Panc1 (cell line): ENCODE measurements around the gene OGG1. TPM values are rescaled to one million over a fixed set of nuclear protein-coding genes. Genes with fewer than 3 reads are reported as not detected.

Experiments
- ATAC-seq: fragments of 200-7000 bp; cut with Tn5 transposase; 2 replicates; pipeline ENCODE4 v1.9.1; 2020; ENCODE audit warnings: mild to moderate bottlenecking, moderate library complexity
- BruUV-seq: library from RNA; stranded (reverse); fragments of 400-500 nt; replicated peaks from 2 replicates; lab custom pipeline; 2021; lab: Mats Ljungman, UMichigan
- CTCF ChIA-PET: fragments of 300-600 bp; sonication (Branson Sonifier 250); formaldehyde crosslinking; loops from one replicate; lab custom pipeline; 2022; ENCODE audit warnings: antibody characterized with exemption; lab: Charles Lee
- POLR2A ChIA-PET: fragments of 300-600 bp; sonication (Branson Sonifier 250); formaldehyde crosslinking; loops from one replicate; lab custom pipeline; 2022; ENCODE audit warnings: antibody characterized with exemption; lab: Charles Lee
- DNase-seq: peaks from one replicate; pipeline ENCODE4 v3.0.0-alpha.2; 2010; ENCODE audit warnings: low read depth, low spot score
- H3K27ac ChIP-seq: 2 replicates; pipeline ENCODE4 v1.5.1; 2011; ENCODE audit warnings: mild to moderate bottlenecking, low read length, inconsistent platforms
- H3K27me3 ChIP-seq: fragments of 200-500 bp; sonication (Bioruptor generic); 2 replicates; pipeline ENCODE4 v1.6.0; 2014; ENCODE audit warnings: low read length, inconsistent platforms; ENCODE audit not compliant: control insufficient read depth, insufficient read depth
- H3K36me3 ChIP-seq: fragments of 200-500 bp; sonication (Bioruptor generic); 2 replicates; pipeline ENCODE4 v1.5.1; 2014; ENCODE audit warnings: inconsistent platforms, mild to moderate bottlenecking, low read length, moderate library complexity; ENCODE audit not compliant: control insufficient read depth, insufficient read depth
- H3K4me1 ChIP-seq: 2 replicates; pipeline ENCODE4 v1.5.1; 2011; ENCODE audit warnings: inconsistent platforms, mild to moderate bottlenecking, low read length, moderate library complexity; ENCODE audit not compliant: control insufficient read depth, insufficient read depth
- H3K4me3 ChIP-seq, 2 experiments: 2 replicates each; pipeline ENCODE4 v1.5.1; 2011 to 2012; ENCODE audit warnings: low read depth in 2 of 2, low read length in 2 of 2, mild to moderate bottlenecking in 2 of 2, inconsistent platforms in 1 of 2, moderate library complexity in 1 of 2
- H3K9me3 ChIP-seq: fragments of 200-500 bp; sonication (Bioruptor generic); 2 replicates; pipeline ENCODE4 v1.5.1; 2014; ENCODE audit warnings: low read depth, mild to moderate bottlenecking, inconsistent platforms, low read length, moderate library complexity; ENCODE audit not compliant: control insufficient read depth, insufficient read depth
- CTCF ChIP-seq: fragments of 450-650 bp; IDR thresholded peaks from 2 replicates; pipeline ENCODE4 v1.5.1; 2017; ENCODE audit warnings: mild to moderate bottlenecking
- POLR2AphosphoS5 ChIP-seq: IDR thresholded peaks from 2 replicates; pipeline ENCODE4 v1.6.1; 2012; ENCODE audit warnings: mild to moderate bottlenecking, low read depth, low read length, moderate library complexity
- REST ChIP-seq, 2 experiments: IDR thresholded peaks; 2 replicates each; pipeline ENCODE4 v1.6.1; 2011 to 2012; ENCODE audit warnings: low read depth in 2 of 2, control low read depth in 1 of 2, low read length in 1 of 2, mild to moderate bottlenecking in 1 of 2, moderate library complexity in 1 of 2; ENCODE audit not compliant: insufficient read depth in 1 of 2
- SIN3A ChIP-seq: IDR thresholded peaks from 2 replicates; pipeline ENCODE4 v1.6.1; 2012; ENCODE audit warnings: low read depth, mild to moderate bottlenecking, low read length, moderate library complexity, borderline replicate concordance; ENCODE audit not compliant: insufficient read depth
- TCF7L2 ChIP-seq: IDR thresholded peaks from 2 replicates; pipeline ENCODE4 v1.6.1; 2011; ENCODE audit warnings: mild to moderate bottlenecking, low read depth, low read length, inconsistent platforms
- in situ Hi-C: cut with HindIII; loops from 2 replicates; pipeline ENCODE4 v1.10.0; 2016; ENCODE audit warnings: low sequenced_read_pairs, low pct_unique_long_range_greater_than_20kb
- intact Hi-C: fragments of 100-400 bp; cut with micrococcal nuclease; formaldehyde crosslinking; loops from one replicate; pipeline ENCODE4 v1.10.0; 2022; ENCODE audit not compliant: unreplicated experiment
- total RNA-seq: library from RNA; stranded (reverse); gene quantifications from one replicate; pipeline ENCODE4 v1.2.1, GENCODE V29; 2021; ENCODE audit not compliant: unreplicated experiment

The OGG1 gene
- total RNA-seq, 1 experiment from 2014 or later: 32.5 TPM

- Histone ChIP-seq H3K4me1 (no peaks in the 10 kb centered on the region), H3K9me3 (no peaks in the 10 kb centered on the region), H3K27me3 (no peaks in the 10 kb centered on the region), H3K4me3 (no peak overlapping the region), H3K36me3 (no peaks in the 10 kb centered on the region), H3K27ac (no peak overlapping the region)
- in situ Hi-C loops (no loop called here), intact Hi-C loops (no loop called here)
- DNase-seq (no peak), ATAC-seq (no peak)
- no peak for TF ChIP-seq TCF7L2
- 0 out of 2 replicates have a peak, but pooled peaks have one; percentile 20 for TF ChIP-seq POLR2AphosphoS5
- TF ChIP-seq CTCF: no peak
- ChIA-PET CTCF (no interaction called here), POLR2A (no interaction called here)
- no TSS peak for BruUV-seq
Measured at GRCh38 chr3:9778143-9779074, 28.7 kb downstream of the OGG1 start.

GRCh38 chr3:9779075-9779593 lies 29.4 kb downstream of the OGG1 start:
- BruUV-seq: no TSS peak
- Histone ChIP-seq H3K4me3 (no peak overlapping the region), H3K9me3 (no peaks in the 10 kb centered on the region), H3K4me1 (no peaks in the 10 kb centered on the region), H3K36me3 (no peaks in the 10 kb centered on the region), H3K27ac (no peak overlapping the region), H3K27me3 (no peaks in the 10 kb centered on the region)
- POLR2A ChIA-PET: no interaction called here
- DNase-seq (no peak), ATAC-seq (no peak)
- CTCF ChIA-PET: no interaction called here
- in situ Hi-C loops (no loop called here), intact Hi-C loops (no loop called here)
- no peak for TF ChIP-seq SIN3A
- no peak for TF ChIP-seq POLR2AphosphoS5
- TF ChIP-seq CTCF: no peak
- TF ChIP-seq TCF7L2: no peak
- TF ChIP-seq REST (IDR thresholded peaks at IDR 0.05; ENCODE audit: insufficient read depth in 1 of 2, low read depth in 2 of 2, low read length in 1 of 2): no peak
